GM13977 (cell line): ENCODE results near the gene CIBAR2.

ENCODE experiments used
- DNase-seq: peaks from one replicate; pipeline ENCODE4 v3.0.0; 2012; ENCODE audit warnings: low spot score
- in situ Hi-C: fragments of 300-500 bp; cut with MboI; formaldehyde crosslinking; loops from one replicate; pipeline ENCODE4 v1.12.0; 2022; ENCODE audit warnings: low sequenced_read_pairs, low pct_unique_long_range_greater_than_20kb, mixed read lengths, inconsistent platforms; ENCODE audit not compliant: unreplicated experiment
- TF ChIP-seq, protein P1 (sequence below): IDR thresholded peaks from 2 replicates; pipeline ENCODE4 v1.5.1; 2012; ENCODE audit warnings: mild to moderate bottlenecking, control low read depth; ENCODE audit not compliant: insufficient read depth; ENCODE audit errors: extremely low read depth, missing control alignments

Gene CIBAR2

DNA sequence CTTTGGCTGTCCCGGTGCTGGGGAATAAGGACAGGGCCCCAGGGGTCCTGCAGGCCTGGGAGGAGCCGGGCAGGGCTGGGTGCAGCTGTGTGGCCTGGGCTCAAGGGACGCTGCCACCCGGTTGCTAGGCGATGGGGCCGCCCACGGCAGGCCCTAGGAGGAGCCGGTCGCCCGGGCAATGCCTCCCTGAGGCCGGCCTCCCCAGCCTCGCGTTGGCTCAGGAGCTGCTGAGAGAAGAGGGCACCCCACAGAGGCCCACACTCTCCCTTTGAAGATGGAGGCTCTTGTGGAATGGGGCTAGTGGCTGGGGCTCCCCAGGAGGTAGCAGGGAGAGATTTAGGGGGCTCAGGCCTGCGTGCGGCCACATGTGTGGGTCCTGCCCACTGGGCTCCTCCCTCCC lies at the start of gene CIBAR2:
Gene CIBAR2, minus strand, starts transcription at position 109 of the 400 bp plus-strand sequence. CDS start 120 bp downstream, outside the sequence.
- in situ Hi-C loops = no loop called here
- TF ChIP-seq, protein P1, sequence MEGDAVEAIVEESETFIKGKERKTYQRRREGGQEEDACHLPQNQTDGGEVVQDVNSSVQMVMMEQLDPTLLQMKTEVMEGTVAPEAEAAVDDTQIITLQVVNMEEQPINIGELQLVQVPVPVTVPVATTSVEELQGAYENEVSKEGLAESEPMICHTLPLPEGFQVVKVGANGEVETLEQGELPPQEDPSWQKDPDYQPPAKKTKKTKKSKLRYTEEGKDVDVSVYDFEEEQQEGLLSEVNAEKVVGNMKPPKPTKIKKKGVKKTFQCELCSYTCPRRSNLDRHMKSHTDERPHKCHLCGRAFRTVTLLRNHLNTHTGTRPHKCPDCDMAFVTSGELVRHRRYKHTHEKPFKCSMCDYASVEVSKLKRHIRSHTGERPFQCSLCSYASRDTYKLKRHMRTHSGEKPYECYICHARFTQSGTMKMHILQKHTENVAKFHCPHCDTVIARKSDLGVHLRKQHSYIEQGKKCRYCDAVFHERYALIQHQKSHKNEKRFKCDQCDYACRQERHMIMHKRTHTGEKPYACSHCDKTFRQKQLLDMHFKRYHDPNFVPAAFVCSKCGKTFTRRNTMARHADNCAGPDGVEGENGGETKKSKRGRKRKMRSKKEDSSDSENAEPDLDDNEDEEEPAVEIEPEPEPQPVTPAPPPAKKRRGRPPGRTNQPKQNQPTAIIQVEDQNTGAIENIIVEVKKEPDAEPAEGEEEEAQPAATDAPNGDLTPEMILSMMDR = no peak
- no peak for DNase-seq

DNA sequence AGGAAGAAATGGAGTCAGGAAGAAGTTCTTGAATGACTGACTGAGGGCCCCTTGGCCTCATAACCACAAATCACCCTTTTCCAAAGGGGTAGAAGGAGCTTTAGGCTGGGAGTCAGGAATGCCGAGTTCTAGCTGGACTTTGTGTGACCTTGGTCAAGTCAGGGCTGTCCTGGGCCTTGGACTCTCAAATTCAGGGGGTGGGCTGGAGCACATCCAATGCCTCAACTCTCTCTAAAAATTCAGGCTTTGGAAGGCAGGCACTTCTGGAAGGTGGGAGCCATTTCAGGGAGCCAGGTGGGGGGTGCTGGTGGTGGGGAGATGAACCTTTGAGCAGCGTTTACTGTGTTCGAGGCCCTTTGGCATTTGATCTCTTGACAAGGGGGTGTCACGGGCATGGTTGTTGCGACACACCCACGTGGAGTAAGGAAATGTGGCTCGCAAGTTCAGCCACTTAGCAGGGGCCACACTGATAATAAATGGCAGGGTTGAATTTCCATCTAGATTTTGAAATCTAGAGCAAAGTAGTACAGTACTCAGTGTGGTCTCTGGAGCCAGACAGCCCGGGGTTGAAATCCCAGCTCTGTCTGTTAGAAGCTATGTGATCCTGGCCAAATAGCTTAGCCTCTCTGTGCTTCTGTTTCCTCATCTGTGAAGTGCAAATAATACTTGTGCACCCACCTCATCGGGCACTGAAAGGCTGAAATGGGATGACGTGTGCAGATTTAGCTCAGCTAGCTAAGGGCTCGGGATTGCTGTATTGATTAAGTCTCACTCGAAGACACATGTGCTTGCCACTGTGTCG lies 47.1 kb upstream of the CIBAR2 start:
- TF ChIP-seq, protein P1 = no peak
- DNase-seq = no peak
- in situ Hi-C loops = no loop called here

DNA sequence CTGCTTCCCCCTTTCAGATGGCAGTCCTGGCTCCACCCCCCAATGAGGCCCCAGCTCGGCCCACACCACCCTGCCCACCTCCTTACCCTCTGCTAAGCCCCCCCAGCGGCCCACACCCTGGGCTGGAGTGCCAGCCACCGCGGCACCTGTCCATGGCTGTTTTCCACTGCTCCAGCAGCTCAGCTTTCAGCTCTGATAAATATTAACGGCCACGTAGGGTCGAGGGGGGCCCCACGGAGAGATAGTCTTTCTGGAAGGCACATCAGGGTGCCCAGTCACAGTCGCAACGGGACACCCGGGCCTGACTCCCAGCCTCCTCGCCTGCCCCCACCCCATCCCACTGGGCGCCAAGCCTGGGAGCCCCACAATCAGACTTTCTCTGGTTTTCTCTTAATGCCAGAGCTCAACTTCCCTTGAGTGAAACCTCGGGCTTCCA lies 46.5 kb upstream of the CIBAR2 start:
- in situ Hi-C loops = no loop called here
- no peak for DNase-seq
- TF ChIP-seq, protein P1 = no peak

DNA sequence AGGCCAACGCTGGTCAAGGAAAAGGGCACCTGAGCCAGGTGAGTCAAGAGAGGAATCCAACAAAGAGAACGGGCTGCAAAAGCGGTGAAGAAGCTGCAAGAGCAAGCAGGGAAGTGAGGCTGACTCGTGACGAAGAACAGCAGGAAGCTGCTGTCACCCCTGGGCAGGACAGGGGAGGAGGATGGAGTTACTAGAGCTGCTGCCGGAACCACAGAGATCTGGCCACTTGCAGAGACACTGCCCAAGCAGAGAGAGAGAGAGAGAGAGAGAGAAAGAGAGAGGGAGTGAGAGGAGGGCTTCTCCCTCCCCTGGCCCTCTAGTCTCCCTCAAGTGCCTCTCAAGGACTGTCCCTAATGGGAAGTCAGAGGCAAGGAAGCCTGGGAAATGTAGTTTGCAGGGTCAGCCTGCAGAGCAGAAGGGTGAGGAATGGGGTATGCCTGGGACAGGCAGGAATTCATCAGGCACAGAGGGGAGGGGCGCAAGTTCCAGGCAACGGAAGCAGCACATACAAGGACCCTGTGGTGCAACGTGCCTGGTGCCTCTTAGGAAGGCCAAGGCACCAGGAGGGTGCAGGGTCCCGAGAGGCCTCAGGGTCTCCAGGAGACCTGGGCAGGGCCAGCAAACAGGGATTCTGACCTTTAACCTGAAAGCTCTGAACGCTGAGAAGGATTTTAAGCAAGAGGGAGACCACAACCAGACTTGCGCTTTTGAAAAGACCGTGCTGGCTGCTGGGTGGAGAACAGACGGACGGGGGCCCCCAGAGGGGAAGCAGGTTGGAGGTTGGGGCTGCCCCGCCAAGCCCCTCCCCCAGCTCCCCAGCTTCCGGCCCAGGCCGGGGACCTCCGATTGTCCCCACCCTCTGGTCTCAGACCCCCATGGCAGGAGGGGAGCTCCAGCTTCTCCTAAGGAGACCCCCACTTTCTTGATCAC lies 45.8 kb upstream of the CIBAR2 start:
- TF ChIP-seq, protein P1 = no peak
- in situ Hi-C loops = no loop called here
- peak; percentile 55 for DNase-seq

DNA sequence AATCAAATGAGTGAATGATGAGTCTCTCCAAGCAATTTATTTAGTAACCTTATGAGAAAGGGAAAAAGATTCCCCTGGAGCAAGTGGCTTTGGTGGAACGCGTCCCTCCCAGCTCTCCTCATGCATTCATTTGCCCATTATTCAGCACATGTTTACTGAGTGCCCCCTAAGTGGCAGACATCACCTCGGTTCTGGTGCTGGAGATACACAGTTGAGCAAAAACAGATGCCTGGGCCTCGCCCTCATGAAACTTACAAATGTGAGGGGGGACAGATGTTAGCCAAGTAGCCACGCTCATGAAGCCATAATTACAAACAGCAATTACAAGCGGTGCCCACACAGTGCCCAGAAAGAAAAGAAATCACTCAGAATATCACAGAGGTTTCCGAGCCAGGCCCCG lies 45.1 kb upstream of the CIBAR2 start:
- TF ChIP-seq, protein P1 = no peak
- no peak for DNase-seq
- in situ Hi-C loops = no loop called here

DNA sequence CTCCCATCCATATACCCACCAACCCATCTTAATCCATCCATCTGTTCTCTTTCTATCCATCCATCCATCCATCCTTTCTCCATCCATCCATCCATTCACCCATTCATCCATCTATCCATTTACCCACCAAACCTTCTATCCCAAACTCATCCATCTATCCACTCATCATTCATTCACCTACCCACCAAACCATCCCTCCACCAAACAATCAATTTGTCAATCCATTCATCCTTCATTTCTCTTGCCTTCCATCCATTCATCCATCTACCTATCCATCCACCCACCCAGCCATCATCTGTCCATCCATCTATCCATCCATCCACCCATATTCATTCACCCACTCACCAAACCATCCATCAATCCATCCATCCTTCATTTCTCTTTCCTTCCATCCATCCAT lies 44.6 kb upstream of the CIBAR2 start:
- TF ChIP-seq, protein P1 = no peak
- DNase-seq = no peak
- in situ Hi-C loops = no loop called here
